CD4-positive, alpha-beta T cell treated with Interleukin-15 for 1 hour (primary cell): ENCODE measurements around the gene CRBN.

Experiments used
- DNase-seq: peaks from one replicate; pipeline ENCODE4 v3.0.0-alpha.2; 2020

CRBN gene

GRCh38 chr3:3109407-3110298 is 69.8 kb downstream of the CRBN start:
- no peak for DNase-seq

- DNase-seq = no peak
Measured at GRCh38 chr3:3107858-3108257, 71.6 kb downstream of the CRBN start.

GRCh38 chr3:3107181-3107580 is 72.3 kb downstream of the CRBN start:
- no peak for DNase-seq

DNA sequence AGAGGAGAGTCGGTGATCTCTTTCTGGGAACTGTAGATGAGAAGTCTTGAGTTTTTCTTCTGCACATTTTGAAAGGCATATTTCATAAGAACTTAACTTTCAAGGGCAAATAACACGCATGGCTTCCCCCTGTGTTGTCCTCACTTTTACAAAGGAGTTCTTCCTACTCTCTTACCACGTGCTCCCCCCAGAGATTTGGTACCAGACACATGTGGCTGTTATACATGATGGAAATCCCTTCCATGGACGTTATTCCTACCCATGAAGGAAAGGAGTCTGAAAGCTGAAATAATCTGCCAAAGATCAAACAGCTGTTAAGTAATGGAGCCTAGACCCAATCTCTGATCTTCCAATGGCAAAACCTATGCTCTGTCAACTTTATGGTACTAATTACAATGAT is 73.7 kb downstream of the CRBN start:
- DNase-seq = no peak

DNA sequence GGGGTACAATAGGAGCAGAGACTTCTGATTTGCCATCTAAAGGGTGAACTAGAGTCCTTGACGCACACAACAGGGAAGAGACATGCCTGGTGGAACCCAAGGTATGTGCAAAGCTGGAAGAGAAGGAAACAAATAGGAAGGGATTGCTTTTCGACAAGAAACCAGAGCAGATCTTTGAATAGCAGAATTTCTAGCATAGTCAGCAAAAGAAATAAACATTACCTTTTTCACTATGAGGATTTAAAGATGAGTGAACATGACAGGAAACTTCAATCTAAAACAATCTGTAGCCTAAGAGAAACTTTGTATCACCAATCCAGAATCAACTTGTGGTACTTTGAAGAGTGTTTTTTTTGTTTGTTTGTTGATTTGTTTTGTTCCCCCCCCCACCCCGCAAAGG is 74.2 kb downstream of the CRBN start:
- no peak for DNase-seq

DNA sequence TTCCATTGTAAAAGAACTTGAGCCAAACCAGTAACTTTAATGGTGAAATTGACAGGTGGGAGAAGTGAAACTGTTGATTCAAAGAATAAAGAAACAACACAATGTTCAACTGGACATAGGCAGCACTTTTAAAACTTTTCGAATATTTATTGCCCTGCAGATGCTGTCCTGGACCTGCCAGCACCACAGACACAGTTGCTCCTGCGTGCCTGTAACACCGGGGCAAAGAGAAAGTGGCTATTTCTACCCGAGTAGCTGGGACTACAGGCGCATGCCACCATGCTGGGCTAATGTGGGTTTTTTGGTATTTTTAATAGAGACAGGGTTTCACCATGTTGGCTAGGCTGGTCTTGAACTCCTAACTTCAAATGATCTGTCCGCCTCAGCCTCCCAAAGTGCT is 76.7 kb downstream of the CRBN start:
- DNase-seq = no peak

DNA sequence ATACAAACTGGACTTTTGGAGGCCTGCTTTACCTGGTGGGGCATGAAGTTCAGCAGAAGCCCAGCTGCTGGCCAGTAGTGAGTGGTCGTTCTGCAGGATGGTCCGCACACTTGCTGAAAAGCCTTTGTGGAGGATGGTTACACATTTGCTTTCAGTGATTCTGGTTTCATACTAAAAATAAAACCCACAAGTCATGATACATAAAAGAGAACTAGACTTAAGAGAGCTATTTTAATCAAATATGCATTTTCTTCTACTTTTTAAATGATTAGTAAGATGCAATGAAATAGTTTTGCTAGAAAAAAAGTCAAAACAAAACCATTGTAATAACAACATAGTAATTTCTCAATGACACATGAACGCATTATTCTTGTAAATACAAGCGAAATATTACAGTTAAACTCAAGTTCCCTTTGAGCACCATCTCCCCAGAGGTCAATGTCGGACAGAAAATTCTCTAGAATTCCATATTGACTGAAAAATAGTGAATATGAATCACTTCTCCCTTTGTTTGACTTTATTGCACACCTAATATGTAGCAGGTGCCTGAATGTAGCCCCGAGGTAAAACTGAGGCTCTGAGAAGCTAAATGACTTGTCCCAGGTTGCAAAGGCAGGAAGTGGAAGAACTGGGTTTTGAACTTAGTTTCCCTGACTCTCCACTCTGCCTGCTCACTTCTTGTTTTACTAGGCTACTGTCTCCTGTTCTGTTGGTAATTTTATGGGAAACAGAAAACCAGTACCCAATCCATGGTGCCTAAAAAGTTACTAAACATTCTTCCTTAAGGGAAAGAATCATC is 77.6 kb downstream of the CRBN start:
- DNase-seq = no peak
